ENCODE results near the gene ZNF621. TPM values are rescaled to one million over a fixed set of nuclear protein-coding genes. Genes with fewer than 3 reads are reported as not detected.

Gene ZNF621
- total RNA-seq, 2 experiments from 2014 or later = 5.0 to 22.0 TPM

DNA sequence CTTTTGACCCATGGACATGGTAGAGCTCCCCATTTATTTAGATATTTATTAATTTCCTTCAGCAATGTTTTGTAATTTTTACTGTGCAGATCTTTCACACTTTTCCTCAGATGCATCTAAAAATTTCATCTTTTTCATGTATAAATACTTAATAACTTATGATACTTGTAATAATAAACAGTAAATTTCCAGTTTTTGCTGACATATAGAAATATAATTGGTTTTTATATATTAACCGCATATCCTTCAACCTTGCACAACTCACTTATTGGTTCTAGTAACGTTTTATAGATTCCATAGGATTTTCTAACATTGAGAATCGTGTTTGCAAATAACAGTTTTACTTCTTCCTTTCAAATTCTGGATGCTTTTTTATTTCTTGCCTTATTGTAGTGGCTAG, 3.5 kb upstream of the ZNF621 start:
- Histone ChIP-seq H3K27ac (ENCODE audit: low read depth, low read length, poor library complexity, severe bottlenecking) (no peak overlapping the region), H4K20me1 (ENCODE audit: insufficient read depth, low read length) (no peaks in the 10 kb centered on the region), H3K9me2 (ENCODE audit: insufficient read depth, low read length) (no peaks in the 10 kb centered on the region), H2AFZ (ENCODE audit: low read length) (no peak overlapping the region), H3K36me3 (ENCODE audit: insufficient read depth, low read length) (no peaks in the 10 kb centered on the region), H3K4me3 (ENCODE audit: low read depth, low read length, poor library complexity, severe bottlenecking) (no peak overlapping the region), H3K9me3 (ENCODE audit: low read length) (no peaks in the 10 kb centered on the region), H3K79me2 (ENCODE audit: insufficient read depth, low read depth, low read length) (no peaks in the 10 kb centered on the region), H3K4me2 (ENCODE audit: low read length) (no peak overlapping the region), H3K4me1 (ENCODE audit: insufficient read depth, low read length, poor library complexity, severe bottlenecking) (peaks cover 5% of the 10 kb centered on the region)
- intact Hi-C loops (cut with micrococcal nuclease; ENCODE audit: unreplicated experiment) = loop anchor here (10.0 kb wide), 1 partner anchor 194 kb away; no protein-coding TSS in a partner anchor
- BruUV-seq (replicated peaks) = no TSS peak
- ChIA-PET POLR2A (no interaction called here), CTCF (ENCODE audit: unreplicated experiment) (no interaction called here)
- TF ChIP-seq, protein P1, sequence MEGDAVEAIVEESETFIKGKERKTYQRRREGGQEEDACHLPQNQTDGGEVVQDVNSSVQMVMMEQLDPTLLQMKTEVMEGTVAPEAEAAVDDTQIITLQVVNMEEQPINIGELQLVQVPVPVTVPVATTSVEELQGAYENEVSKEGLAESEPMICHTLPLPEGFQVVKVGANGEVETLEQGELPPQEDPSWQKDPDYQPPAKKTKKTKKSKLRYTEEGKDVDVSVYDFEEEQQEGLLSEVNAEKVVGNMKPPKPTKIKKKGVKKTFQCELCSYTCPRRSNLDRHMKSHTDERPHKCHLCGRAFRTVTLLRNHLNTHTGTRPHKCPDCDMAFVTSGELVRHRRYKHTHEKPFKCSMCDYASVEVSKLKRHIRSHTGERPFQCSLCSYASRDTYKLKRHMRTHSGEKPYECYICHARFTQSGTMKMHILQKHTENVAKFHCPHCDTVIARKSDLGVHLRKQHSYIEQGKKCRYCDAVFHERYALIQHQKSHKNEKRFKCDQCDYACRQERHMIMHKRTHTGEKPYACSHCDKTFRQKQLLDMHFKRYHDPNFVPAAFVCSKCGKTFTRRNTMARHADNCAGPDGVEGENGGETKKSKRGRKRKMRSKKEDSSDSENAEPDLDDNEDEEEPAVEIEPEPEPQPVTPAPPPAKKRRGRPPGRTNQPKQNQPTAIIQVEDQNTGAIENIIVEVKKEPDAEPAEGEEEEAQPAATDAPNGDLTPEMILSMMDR (conservative IDR thresholded peaks at IDR 0.05; ENCODE audit: low read length) = no peak
- no peak for TF ChIP-seq EZH2phosphoT487 (IDR thresholded peaks at IDR 0.05; ENCODE audit: borderline replicate concordance, low read depth, low read length)
- DNase-seq (ENCODE audit: low spot score) = no peak

DNA sequence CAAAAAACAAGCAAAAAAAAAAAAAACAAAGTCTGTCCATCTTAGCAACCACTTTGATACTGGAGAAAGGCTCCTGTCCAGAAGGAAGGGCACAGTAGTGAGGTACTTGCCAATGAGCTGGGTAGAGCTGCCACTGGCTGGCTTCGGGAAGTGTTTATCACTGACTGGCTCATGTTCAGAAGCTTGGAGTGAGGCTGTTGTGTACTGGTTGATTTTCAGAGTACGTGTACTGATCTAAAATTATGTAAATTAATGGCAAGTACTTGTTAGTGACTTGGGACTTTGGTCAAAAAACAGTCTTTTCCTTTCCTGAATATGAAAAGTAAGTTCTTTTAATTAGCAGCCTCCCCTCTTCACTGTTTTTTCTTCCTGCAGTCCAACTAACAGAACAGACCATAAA, 979 bp upstream of the ZNF621 start:
- Histone ChIP-seq H3K79me2 (ENCODE audit: insufficient read depth, low read depth, low read length) (no peaks in the 10 kb centered on the region), H3K27ac (ENCODE audit: low read depth, low read length, poor library complexity, severe bottlenecking) (no peak overlapping the region), H3K9me2 (ENCODE audit: insufficient read depth, low read length) (no peaks in the 10 kb centered on the region), H3K4me3 (ENCODE audit: low read depth, low read length, poor library complexity, severe bottlenecking) (no peak overlapping the region), H2AFZ (ENCODE audit: low read length) (peak overlapping the region; percentile 89), H3K9me3 (ENCODE audit: low read length) (no peaks in the 10 kb centered on the region), H3K36me3 (ENCODE audit: insufficient read depth, low read length) (no peaks in the 10 kb centered on the region), H3K4me2 (ENCODE audit: low read length) (peak overlapping the region; percentile 79; the same call in 1 of the 2 replicates), H3K4me1 (ENCODE audit: insufficient read depth, low read length, poor library complexity, severe bottlenecking) (peaks cover 5% of the 10 kb centered on the region), H4K20me1 (ENCODE audit: insufficient read depth, low read length) (no peaks in the 10 kb centered on the region)
- CTCF ChIA-PET (ENCODE audit: unreplicated experiment) = interaction anchor here (0.5 kb wide), 1 partner anchor 973 kb away, joined by 3 read pairs; no protein-coding TSS in a partner anchor
- TF ChIP-seq EZH2phosphoT487 (IDR thresholded peaks at IDR 0.05; ENCODE audit: borderline replicate concordance, low read depth, low read length) = no peak
- TF ChIP-seq, protein P1 (conservative IDR thresholded peaks at IDR 0.05; ENCODE audit: low read length) = no peak
- intact Hi-C loops (cut with micrococcal nuclease; ENCODE audit: unreplicated experiment) = loop anchor here (1.0 to 10.0 kb wide), 2 partner anchors 70 to 191 kb away; no protein-coding TSS in a partner anchor
- no peak for DNase-seq (ENCODE audit: low spot score)
- no TSS peak for BruUV-seq (replicated peaks)
- POLR2A ChIA-PET = interaction anchor here (0.6 to 2.0 kb wide), 11 partner anchors 9 to 1266 kb away, joined by 3 to 7 read pairs (median 3); partner anchors contain the start of genes EIF1B and ZNF619

GRCh38 chr3:40524222-40524567, 565 bp upstream of the ZNF621 start:
- peak overlapping the region; percentile 89 for H2AFZ ChIP-seq (ENCODE audit: low read length)
- H3K4me2 ChIP-seq (ENCODE audit: low read length) = peak overlapping the region; percentile 79
- H3K9me3 ChIP-seq (ENCODE audit: low read length) = no peaks in the 10 kb centered on the region
- H3K4me1 ChIP-seq (ENCODE audit: insufficient read depth, low read length, poor library complexity, severe bottlenecking) = peaks cover 5% of the 10 kb centered on the region
- H3K79me2 ChIP-seq (ENCODE audit: insufficient read depth, low read depth, low read length) = no peaks in the 10 kb centered on the region
- no peaks in the 10 kb centered on the region for H4K20me1 ChIP-seq (ENCODE audit: insufficient read depth, low read length)
- intact Hi-C loops (cut with micrococcal nuclease; ENCODE audit: unreplicated experiment) = loop anchor here (1.0 to 10.0 kb wide), 2 partner anchors 71 to 191 kb away; no protein-coding TSS in a partner anchor
- ChIA-PET CTCF (ENCODE audit: unreplicated experiment) (interaction anchor here (0.5 kb wide), 1 partner anchor 972 kb away, joined by 3 read pairs; no protein-coding TSS in a partner anchor), POLR2A (interaction anchor here (0.6 to 2.0 kb wide), 11 partner anchors 9 to 1267 kb away, joined by 3 to 7 read pairs (median 4); partner anchors contain the start of genes EIF1B, RPL14 and ZNF619)
- H3K36me3 ChIP-seq (ENCODE audit: insufficient read depth, low read length) = no peaks in the 10 kb centered on the region
- DNase-seq (ENCODE audit: low spot score) = no peak
- BruUV-seq (replicated peaks) = TSS peak; percentile 96
- TF ChIP-seq, protein P1 (conservative IDR thresholded peaks at IDR 0.05; ENCODE audit: low read length) = no peak
- no peak for TF ChIP-seq EZH2phosphoT487 (IDR thresholded peaks at IDR 0.05; ENCODE audit: borderline replicate concordance, low read depth, low read length)
- H3K9me2 ChIP-seq (ENCODE audit: insufficient read depth, low read length) = no peaks in the 10 kb centered on the region
- H3K27ac ChIP-seq (ENCODE audit: low read depth, low read length, poor library complexity, severe bottlenecking) = no peak overlapping the region
- peak overlapping the region; percentile 70 for H3K4me3 ChIP-seq (ENCODE audit: low read depth, low read length, poor library complexity, severe bottlenecking)
